ENCODE results near the gene SULT2A1.
"Not testable (repeated sequence)": the region's sequence is repeated elsewhere in the genome, so short reads cannot be mapped to it uniquely, and the experiment has no call there.

Gene SULT2A1, protein sequence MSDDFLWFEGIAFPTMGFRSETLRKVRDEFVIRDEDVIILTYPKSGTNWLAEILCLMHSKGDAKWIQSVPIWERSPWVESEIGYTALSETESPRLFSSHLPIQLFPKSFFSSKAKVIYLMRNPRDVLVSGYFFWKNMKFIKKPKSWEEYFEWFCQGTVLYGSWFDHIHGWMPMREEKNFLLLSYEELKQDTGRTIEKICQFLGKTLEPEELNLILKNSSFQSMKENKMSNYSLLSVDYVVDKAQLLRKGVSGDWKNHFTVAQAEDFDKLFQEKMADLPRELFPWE

DNA sequence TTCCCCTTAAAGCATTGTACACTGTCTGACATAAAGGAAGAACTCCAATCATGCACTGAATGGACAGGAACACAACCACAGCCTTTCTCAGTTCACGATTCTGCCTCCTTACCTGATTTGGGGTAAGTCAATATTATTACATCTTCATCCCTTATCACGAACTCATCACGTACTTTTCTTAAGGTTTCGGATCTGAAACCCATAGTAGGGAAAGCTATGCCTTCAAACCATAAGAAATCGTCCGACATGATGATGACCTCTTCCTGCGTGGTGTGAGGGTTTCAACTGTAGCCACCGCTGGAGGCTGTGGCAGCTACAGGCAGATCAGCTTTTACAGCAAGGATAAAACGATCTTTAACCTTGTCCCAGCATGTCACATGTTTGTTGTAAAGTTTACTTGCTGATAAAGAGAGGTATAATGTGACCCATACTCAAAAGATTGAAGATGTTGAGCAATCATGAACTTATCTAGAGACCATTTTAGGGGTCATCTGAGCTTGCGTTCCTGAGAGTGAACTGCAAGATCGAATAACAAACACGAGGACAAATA is at the start of gene SULT2A1:
SULT2A1 (minus strand) TSS at position 306 of the 550 bp plus-strand sequence; CDS start at position 248, 58 bp downstream.
- no peak for TF ChIP-seq CTCF (IDR thresholded peaks at IDR 0.05; ENCODE audit: borderline replicate concordance, insufficient read depth, low read depth, low read length)
- H3K4me3 ChIP-seq (ENCODE audit: low read depth, low read length) = no peak within 1 kb of the TSS

DNA sequence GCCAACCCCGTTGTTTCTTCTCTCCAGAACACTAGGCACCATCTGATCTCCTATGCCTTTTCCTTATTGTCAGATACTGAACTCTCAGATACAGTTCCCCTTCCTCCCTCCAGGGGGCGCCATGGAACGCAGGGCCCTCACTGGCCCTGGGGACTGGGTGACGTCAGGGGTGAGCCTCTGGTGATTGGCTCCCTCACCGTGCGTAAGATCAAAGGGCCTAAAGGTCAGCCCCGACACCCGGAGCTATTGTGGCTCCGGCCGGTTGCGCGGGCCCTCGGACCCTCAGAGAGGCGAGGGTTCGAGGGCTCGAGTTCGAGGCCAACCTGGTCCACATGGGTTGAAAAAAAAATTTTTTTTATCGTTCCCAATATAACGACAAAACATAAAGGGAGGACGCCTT is 42.5 kb upstream of the SULT2A1 start:
- not testable (repeated sequence) for H3K4me3 ChIP-seq (ENCODE audit: low read depth, low read length)

DNA sequence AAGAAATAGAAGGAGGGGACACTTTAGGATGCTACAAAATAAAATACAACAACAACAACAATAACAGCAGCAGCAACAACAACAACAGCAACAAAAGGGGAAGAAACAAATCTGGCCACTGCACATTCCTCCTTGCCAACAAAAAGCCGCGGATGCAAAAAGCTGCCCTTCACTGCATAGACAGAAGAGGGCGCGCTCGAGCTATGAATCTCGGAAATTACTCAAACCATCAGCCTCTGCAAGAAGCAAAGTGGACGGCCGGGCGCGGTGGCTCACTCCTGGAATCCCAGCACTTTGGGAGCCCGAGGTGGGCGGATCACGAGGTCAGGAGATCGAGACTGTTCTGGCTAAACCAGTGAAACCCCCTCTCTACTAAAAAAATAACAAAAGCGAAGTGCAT is 34.0 kb upstream of the SULT2A1 start:
- not testable (repeated sequence) for H3K4me3 ChIP-seq (ENCODE audit: low read depth, low read length)

DNA sequence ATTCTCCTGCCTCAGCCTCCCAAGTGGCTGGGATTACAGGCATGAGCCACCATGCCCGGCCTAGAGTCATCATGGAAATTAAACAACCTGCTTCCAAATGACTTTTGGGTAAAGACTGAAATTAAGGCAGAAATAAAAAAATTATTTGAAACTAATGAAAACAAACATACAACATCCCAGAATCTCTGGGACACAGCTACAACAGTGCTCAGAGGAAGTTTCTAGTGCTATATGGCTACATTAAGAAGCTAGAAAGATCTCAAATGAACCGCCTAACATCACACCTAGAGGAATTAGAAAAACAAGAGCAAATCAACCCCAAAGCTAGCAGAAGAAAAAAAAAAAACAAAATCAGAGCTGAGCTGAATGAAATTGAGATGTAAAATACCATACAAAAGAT is 24.1 kb upstream of the SULT2A1 start:
- H3K4me3 ChIP-seq (ENCODE audit: low read depth, low read length) = not testable (repeated sequence)

GRCh38 chr19:47909350-47909749 is 23.2 kb upstream of the SULT2A1 start:
- H3K4me3 ChIP-seq (ENCODE audit: low read depth, low read length) = not testable (repeated sequence)

DNA sequence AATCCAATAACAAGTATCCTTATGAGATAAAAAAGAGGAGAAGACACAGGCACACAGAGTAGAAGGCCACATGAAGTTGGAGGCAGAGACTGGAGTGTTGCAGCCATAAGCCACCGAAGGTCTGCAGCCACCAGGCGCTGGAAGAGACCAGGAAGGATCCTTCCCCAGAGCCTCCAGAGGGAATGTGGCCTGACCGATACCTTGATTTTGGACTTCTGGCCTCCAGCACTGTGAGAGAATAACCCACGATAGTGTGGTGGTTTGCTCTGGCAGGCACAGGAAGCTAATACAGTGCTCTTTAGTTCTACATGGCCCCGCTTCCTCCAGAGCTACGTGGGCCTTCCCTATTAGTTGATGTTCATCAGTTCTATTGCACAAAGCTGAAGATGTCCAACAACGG is 15.3 kb upstream of the SULT2A1 start:
- no peak overlapping the region for H3K4me3 ChIP-seq (ENCODE audit: low read depth, low read length)
- no peak for TF ChIP-seq CTCF (IDR thresholded peaks at IDR 0.05; ENCODE audit: borderline replicate concordance, insufficient read depth, low read depth, low read length)

- no peak overlapping the region for H3K4me3 ChIP-seq (ENCODE audit: low read depth, low read length)
- TF ChIP-seq CTCF (IDR thresholded peaks at IDR 0.05; ENCODE audit: borderline replicate concordance, insufficient read depth, low read depth, low read length) = no peak
Measured at GRCh38 chr19:47899335-47899734, 13.2 kb upstream of the SULT2A1 start.

DNA sequence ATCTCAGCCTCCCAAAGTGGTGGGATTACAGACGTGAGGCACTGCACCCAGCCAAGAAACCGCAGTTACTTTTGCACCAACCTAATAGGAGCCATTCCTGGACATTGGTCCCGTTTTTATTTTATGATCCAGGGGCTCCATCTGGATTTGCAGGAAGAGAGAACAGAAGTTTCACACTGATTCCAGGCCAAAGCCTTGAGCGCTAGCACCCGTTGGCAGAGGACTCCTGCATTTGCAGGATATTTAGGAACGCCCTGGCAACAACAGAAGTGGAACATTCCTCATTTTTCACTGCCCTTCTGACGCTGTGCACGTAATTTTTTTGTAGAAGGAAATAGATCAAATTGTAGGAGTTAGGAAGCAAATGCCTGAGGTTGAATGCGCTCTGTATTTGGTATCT is 11.7 kb upstream of the SULT2A1 start:
- TF ChIP-seq CTCF (IDR thresholded peaks at IDR 0.05; ENCODE audit: borderline replicate concordance, insufficient read depth, low read depth, low read length) = no peak
- H3K4me3 ChIP-seq (ENCODE audit: low read depth, low read length) = no peak overlapping the region

DNA sequence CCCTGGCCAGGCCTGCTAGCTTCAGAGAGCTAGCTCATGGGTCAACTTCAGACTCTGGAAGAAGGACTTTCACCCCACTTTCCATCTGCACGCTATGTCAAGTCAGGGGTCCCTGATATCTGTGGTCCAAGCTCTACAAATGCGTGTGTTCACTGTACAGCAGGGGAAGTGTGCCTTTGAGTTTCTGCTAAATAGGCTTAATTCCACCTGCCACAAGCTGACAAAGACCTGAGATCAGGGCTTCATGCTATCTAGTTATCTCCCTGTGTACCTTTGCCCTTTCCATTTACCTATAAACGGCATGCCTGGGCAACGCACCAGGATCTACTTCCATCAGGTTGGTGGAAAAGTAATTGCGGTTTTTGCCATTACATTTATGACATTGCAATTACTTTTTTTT is 10.7 kb upstream of the SULT2A1 start:
- TF ChIP-seq CTCF (IDR thresholded peaks at IDR 0.05; ENCODE audit: borderline replicate concordance, insufficient read depth, low read depth, low read length) = no peak
- no peak overlapping the region for H3K4me3 ChIP-seq (ENCODE audit: low read depth, low read length)
